ENCODE measurements around the gene DGKH.
A peak's percentile ranks its signal among the peaks of the same experiment; 100 is the strongest.
"Not testable (repeated sequence)": the region's sequence is repeated elsewhere in the genome, so short reads cannot be mapped to it uniquely, and the experiment has no call there.

Gene DGKH

DNA sequence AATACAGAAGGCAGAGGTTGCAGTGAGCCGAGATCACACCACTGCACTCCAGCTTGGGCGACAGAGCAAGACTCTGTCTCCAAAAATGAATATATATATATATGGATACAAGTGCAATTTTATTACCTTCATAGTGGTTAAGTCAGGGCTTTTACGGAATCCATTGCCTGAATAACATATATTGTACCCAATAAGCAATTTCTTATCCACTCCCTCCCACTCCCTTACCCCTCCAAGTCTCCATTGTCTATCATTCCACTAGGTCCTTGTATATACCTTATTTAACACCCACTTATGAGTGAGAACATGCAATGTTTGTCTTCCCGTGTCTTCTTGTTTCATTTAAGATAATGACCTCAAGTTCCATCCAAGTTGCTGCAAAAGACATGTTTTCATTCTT lies 175.2 kb downstream of the DGKH start:
- peaks cover 28% of the 10 kb centered on the region for H3K36me3 Mint-ChIP-seq
- H3K27me3 Mint-ChIP-seq, result no peaks in the 10 kb centered on the region
- no peaks in the 10 kb centered on the region for H3K9me3 Mint-ChIP-seq (ENCODE audit: low read depth)
- H3K27ac Mint-ChIP-seq, result no peak overlapping the region
- no peak overlapping the region for H3K4me3 Mint-ChIP-seq
- no peaks in the 10 kb centered on the region for H3K4me1 Mint-ChIP-seq (ENCODE audit: low read depth)

DNA sequence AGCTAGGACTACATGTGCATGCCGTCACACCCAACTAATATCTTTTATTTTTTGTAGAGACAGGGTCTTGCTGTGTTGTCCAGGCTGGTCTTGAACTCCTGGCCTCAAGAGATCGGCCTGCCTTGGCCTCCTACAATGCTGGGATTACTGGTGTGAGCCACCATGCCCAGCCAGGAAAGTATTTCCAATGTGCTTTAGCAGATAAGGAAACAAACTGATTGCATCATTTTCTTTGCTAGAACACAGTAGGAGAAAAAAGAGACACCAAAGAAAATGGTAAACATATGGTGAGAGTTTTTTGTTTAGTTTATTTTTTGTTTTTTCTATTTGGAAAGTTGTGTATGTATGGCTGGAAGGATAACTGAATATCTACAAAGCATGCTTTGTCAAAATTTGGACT lies 176.6 kb downstream of the DGKH start:
- H3K36me3 Mint-ChIP-seq, result peaks cover 34% of the 10 kb centered on the region

DNA sequence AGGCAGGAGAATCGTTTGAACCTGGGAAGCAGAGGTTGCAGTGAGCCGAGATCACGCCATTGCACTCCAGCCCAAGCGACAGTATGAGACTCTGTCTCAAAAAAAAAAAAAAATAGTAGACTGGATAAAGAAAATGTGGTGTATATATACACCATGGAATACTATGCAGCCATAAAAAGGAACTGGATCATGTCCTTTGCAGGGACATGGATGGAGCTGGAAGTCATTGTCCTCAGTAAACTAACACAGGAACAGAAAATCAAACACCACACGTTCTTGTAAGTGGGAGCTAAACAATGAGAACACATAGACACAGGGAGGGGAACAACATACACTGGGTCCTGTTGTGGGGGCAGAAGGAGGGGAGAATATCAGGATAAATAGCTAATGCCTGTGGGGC lies 178.3 kb downstream of the DGKH start:
- H3K4me1 Mint-ChIP-seq (ENCODE audit: low read depth); H3K9me3 Mint-ChIP-seq (ENCODE audit: low read depth); H3K27me3 Mint-ChIP-seq; H3K4me3 Mint-ChIP-seq; H3K27ac Mint-ChIP-seq: not testable (repeated sequence)
- peaks cover 26% of the 10 kb centered on the region for H3K36me3 Mint-ChIP-seq

More for the DNA sequence above, 176.6 kb downstream of the DGKH start:
- H3K27me3 Mint-ChIP-seq, result no peaks in the 10 kb centered on the region
- H3K4me1 Mint-ChIP-seq (ENCODE audit: low read depth), result no peaks in the 10 kb centered on the region
- H3K4me3 Mint-ChIP-seq, result no peak overlapping the region
- no peak overlapping the region for H3K27ac Mint-ChIP-seq
- no peaks in the 10 kb centered on the region for H3K9me3 Mint-ChIP-seq (ENCODE audit: low read depth)

DNA sequence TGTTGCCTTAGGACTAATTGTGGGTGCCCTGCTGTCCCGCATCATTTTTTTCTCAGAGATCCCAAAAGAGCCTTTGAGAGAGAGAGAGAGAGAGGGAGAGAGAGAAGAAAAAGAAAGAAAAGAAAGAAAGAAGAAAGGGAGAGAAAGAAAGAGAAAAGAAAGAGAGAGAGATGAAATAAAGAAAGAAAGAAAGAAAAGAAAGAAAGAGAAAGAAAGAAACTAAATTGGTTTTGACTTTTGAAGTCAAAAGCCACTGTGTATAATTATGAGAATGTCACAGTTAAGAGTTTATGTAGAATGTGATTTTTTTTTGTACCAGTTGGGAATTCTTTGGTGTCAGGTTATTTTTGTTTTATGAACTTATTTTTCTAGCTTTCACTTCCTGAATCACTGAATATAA lies 180.1 kb downstream of the DGKH start:
- no peaks in the 10 kb centered on the region for H3K4me1 Mint-ChIP-seq (ENCODE audit: low read depth)
- H3K27me3 Mint-ChIP-seq, result no peaks in the 10 kb centered on the region
- peak overlapping the region; percentile 16 for H3K27ac Mint-ChIP-seq
- H3K36me3 Mint-ChIP-seq, result peaks cover 23% of the 10 kb centered on the region
- H3K4me3 Mint-ChIP-seq, result no peak overlapping the region
- no peaks in the 10 kb centered on the region for H3K9me3 Mint-ChIP-seq (ENCODE audit: low read depth)

DNA sequence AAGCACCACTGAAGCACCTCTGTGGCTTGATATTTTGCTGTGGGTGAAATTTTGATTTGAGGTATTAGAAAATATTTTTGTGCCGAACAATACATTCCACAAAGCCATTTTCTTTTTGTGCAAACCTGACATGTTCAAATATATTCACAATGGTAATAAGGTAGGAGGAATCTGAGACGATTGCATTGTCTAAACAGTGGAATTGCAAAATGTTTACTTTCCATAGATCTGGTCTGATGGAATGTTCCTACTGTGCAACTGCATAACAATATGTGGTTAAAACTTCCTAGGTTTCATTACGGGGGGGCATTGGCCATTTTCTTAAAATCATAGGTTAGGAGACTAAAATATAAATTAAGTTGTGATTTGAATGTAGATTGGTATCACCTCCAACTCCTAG lies 180.8 kb downstream of the DGKH start:
- no peak overlapping the region for H3K4me3 Mint-ChIP-seq
- no peaks in the 10 kb centered on the region for H3K9me3 Mint-ChIP-seq (ENCODE audit: low read depth)
- no peaks in the 10 kb centered on the region for H3K4me1 Mint-ChIP-seq (ENCODE audit: low read depth)
- peaks cover 21% of the 10 kb centered on the region for H3K36me3 Mint-ChIP-seq
- H3K27me3 Mint-ChIP-seq, result no peaks in the 10 kb centered on the region
- H3K27ac Mint-ChIP-seq, result no peak overlapping the region

DNA sequence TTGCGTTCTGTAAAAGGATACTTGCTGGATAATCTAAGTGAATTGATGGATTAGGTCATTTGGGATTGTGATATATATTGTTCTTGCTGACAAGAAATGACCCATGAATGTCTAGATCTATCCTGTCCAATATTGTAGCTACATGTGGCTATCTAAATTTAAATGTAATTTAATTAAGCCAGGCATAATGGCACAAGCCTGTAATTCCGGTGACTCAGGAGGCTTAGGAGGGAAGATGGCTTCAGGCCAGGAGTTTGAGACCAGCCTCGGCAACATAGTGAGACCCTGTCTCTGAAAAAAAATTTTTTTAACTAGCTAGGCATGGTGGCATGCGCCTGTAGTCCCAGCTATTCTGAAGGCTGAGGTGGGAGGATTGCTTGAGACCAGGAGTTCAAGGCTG lies 184.2 kb downstream of the DGKH start:
- Mint-ChIP-seq H3K9me3 (ENCODE audit: low read depth) (no peaks in the 10 kb centered on the region), H3K36me3 (peaks cover 12% of the 10 kb centered on the region), H3K27me3 (no peaks in the 10 kb centered on the region), H3K4me1 (ENCODE audit: low read depth) (no peaks in the 10 kb centered on the region), H3K4me3 (no peak overlapping the region), H3K27ac (no peak overlapping the region)

DNA sequence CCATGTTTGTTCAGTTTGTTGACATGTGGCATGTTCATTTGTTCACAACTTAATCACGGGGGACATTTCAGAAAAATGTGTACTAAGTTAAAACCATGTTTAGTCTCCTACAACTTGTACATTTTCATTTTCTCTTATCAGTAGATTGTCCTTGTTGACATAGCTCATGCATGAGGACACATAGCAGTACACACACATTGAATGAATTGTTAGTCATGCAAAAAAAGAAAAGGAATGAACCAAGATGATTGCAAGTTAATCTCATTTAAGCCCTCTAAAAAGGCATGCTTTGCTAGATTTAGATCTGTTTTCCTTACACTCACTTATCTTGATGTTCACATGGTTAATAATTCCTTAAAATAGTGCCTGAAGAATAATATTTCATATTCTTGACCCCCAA lies 185.3 kb downstream of the DGKH start:
- no peaks in the 10 kb centered on the region for H3K27me3 Mint-ChIP-seq
- H3K36me3 Mint-ChIP-seq, result peaks cover 12% of the 10 kb centered on the region
- H3K9me3 Mint-ChIP-seq (ENCODE audit: low read depth), result no peaks in the 10 kb centered on the region
- no peaks in the 10 kb centered on the region for H3K4me1 Mint-ChIP-seq (ENCODE audit: low read depth)
- H3K4me3 Mint-ChIP-seq, result no peak overlapping the region
- no peak overlapping the region for H3K27ac Mint-ChIP-seq

DNA sequence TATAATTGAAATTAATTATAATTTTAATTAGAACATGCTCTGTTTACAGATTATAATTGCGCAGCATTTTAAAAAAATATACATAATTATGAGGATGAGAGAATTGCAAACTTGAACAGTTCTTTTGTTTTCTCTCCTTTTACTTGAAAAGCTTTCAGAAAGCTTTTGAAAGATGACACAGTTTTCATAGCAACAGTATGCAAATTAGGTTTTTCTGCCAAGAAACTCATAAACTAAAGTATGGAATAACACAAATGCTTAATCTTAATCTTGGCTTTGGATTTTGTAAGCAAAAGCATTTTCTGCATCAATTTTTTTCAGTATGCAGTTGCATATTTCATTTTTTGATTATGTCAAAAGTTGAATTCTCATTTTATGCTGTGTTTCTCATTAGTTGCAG lies 190.7 kb downstream of the DGKH start:
- no peak overlapping the region for H3K4me3 Mint-ChIP-seq
- H3K4me1 Mint-ChIP-seq (ENCODE audit: low read depth), result no peaks in the 10 kb centered on the region
- H3K36me3 Mint-ChIP-seq, result peaks cover 9% of the 10 kb centered on the region
- no peaks in the 10 kb centered on the region for H3K27me3 Mint-ChIP-seq
- no peak overlapping the region for H3K27ac Mint-ChIP-seq
- no peaks in the 10 kb centered on the region for H3K9me3 Mint-ChIP-seq (ENCODE audit: low read depth)

DNA sequence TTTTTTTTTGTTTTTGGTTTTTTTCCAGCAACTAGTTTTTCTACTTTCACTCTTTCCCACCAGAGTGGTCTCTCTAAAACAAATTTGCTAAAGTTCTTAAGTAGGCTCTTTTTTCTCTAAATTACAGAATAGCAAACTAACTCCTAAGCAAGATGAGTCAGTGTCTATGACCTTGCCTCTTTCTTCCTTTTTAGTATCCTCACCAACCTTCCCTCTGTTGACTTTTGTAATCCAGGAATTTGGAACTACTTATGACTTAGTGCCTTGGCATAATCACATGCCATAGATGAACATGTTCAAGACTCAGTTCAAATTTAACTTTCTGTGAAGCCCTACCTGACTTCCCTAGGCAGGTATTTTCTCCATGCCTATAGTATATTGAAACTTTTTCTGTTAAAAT lies 191.2 kb downstream of the DGKH start:
- H3K9me3 Mint-ChIP-seq (ENCODE audit: low read depth), result no peaks in the 10 kb centered on the region
- H3K36me3 Mint-ChIP-seq, result peaks cover 9% of the 10 kb centered on the region
- no peaks in the 10 kb centered on the region for H3K4me1 Mint-ChIP-seq (ENCODE audit: low read depth)
- no peaks in the 10 kb centered on the region for H3K27me3 Mint-ChIP-seq
- H3K4me3 Mint-ChIP-seq, result no peak overlapping the region
- no peak overlapping the region for H3K27ac Mint-ChIP-seq

DNA sequence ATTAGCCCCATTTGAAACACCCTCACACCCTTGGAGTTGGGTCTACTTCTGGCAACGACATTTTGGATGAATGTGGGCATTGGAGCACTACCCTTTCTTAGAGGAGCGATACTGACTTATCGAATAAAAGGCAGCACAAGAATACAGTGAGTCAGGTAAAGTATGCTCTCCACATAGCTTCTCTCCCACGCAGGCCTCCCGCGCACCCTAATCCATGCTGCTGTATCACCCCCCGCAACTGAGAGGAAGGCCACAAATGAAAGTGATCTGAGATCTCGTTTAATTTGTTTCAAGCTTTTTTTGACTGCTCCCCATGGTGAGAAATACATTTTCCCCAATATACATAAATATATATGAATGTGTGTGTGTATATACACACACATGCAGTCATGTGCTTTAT lies 198.1 kb downstream of the DGKH start:
- H3K9me3 Mint-ChIP-seq (ENCODE audit: low read depth), result no peaks in the 10 kb centered on the region
- H3K4me1 Mint-ChIP-seq (ENCODE audit: low read depth), result no peaks in the 10 kb centered on the region
- no peak overlapping the region for H3K27ac Mint-ChIP-seq
- H3K4me3 Mint-ChIP-seq, result no peak overlapping the region
- H3K36me3 Mint-ChIP-seq, result peaks cover 9% of the 10 kb centered on the region
- H3K27me3 Mint-ChIP-seq, result no peaks in the 10 kb centered on the region

DNA sequence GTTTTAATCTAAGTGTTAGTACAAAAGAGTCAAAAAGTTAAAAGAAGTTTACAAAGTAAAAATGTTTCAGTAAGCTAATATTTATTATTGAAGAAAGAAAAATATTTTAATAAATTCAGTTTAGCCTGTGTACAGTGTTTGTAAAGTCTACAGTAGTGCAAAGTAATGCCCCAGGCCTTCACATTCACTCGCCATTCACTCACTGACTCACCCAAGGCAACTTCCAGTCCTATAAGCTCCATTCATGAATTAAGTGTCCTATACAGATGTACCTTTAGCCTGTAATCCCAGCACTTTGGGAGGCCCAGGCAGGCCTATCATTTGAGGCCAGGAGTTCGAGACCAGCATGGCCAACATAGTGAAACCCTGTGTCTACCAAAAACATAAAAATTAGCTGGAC lies 199.4 kb downstream of the DGKH start:
- Mint-ChIP-seq H3K9me3 (ENCODE audit: low read depth) (no peaks in the 10 kb centered on the region), H3K36me3 (peaks cover 6% of the 10 kb centered on the region), H3K27ac (no peak overlapping the region), H3K4me3 (no peak overlapping the region), H3K27me3 (no peaks in the 10 kb centered on the region), H3K4me1 (ENCODE audit: low read depth) (no peaks in the 10 kb centered on the region)

DNA sequence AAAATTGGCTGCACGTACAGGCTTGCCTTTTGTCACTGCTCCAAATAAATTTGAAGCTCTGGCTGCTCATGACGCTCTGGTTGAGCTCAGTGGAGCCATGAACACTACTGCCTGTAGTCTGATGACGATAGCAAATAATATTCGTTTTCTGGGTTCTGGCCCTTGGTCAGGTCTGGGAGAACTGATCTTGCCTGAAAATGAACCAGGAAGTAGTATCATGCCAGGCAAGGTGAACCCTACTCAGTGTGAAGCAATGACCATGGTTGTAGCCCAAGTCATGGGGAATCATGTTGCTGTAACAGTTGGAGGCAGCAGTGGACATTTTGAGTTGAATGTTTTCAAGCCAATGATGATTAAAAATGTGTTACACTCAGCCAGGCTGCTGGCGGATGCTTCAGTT lies 207.4 kb downstream of the DGKH start:
- Mint-ChIP-seq H3K9me3 (ENCODE audit: low read depth) (no peaks in the 10 kb centered on the region), H3K27ac (no peak overlapping the region), H3K27me3 (no peaks in the 10 kb centered on the region), H3K4me3 (no peak overlapping the region), H3K36me3 (peaks cover 4% of the 10 kb centered on the region), H3K4me1 (ENCODE audit: low read depth) (peaks cover 8% of the 10 kb centered on the region)

DNA sequence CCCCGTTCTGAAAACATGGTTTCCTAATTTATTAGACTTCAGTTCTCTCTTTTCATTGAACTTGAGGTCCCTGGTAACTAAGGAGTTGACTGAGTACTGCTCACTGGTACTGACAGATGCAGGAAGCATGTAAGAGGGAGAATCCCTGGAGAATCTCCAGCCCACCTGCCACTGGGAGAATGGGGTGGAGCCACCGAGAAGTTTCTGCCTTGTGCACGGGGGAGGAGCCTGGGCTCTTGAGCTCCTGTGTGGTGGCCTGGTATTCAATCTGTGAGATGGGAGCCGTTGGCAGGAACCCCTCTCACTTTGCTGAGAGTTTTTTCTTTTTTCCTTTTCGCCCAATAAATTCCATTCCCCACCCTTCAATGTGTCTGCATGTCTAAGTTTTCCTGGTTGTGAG lies 210.3 kb downstream of the DGKH start:
- no peaks in the 10 kb centered on the region for H3K9me3 Mint-ChIP-seq (ENCODE audit: low read depth)
- H3K4me3 Mint-ChIP-seq, result no peak overlapping the region
- H3K4me1 Mint-ChIP-seq (ENCODE audit: low read depth), result peaks cover 8% of the 10 kb centered on the region
- no peaks in the 10 kb centered on the region for H3K27me3 Mint-ChIP-seq
- no peak overlapping the region for H3K27ac Mint-ChIP-seq
- peaks cover 4% of the 10 kb centered on the region for H3K36me3 Mint-ChIP-seq

DNA sequence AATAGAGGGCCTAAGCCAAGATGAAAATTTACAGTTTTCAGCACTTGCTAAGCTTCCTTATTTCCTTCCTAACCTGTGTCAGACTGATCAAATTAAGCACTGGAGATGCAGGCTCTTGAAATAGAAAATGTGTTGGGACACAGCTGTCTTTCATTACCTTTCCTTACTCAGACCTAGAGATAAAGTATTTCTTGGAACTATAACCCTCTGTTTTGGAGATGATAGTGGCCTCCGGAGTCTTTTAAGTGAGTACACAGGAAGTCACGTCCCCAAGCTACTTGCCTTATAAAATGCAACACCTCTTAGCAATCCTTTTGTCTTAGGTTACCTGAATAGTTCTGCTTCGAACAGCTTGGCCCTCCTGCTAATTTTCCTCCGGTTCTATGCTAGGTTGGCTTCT lies 211.1 kb downstream of the DGKH start:
- Mint-ChIP-seq H3K4me3 (no peak overlapping the region), H3K27me3 (no peaks in the 10 kb centered on the region), H3K27ac (no peak overlapping the region), H3K4me1 (ENCODE audit: low read depth) (peaks cover 8% of the 10 kb centered on the region), H3K9me3 (ENCODE audit: low read depth) (no peaks in the 10 kb centered on the region), H3K36me3 (peaks cover 4% of the 10 kb centered on the region)

DNA sequence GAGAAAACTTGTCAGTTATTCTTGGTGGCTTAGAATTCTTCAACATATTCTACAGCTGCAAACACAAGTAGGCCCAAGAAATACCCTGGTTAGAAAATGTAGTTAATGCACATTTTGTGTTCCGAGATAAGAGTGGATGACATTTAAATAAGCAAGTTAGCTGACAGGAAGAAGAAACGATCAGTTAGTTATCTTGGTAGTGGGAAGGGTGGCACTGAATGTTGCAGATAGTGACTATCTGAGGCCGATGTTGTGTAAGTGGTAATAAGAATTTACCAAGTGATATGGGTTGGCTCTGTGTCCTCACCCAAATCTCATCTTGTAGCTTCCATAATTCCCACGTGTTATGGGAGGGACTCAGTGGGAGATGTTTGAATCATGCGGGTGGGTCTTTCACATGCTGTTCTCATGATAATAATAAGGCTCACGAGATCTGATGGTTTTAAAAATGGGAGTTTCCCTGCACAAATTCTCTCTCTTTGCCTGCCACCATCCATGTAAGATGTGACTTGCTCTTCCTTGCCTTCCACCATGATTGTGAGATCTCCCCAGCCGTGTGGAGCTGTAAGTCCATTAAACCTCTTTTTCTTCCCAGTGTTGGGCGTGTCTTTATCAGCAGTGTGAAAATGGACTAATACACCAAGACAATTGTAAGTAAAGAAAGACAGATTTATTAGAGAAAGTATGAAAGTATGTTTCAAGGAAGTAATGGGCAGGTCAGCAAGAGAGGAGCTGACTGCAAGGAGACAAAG lies 212.6 kb downstream of the DGKH start:
- H3K4me1 Mint-ChIP-seq (ENCODE audit: low read depth), result peaks cover 8% of the 10 kb centered on the region
- H3K9me3 Mint-ChIP-seq (ENCODE audit: low read depth), result no peaks in the 10 kb centered on the region
- no peak overlapping the region for H3K4me3 Mint-ChIP-seq
- H3K27ac Mint-ChIP-seq, result no peak overlapping the region
- no peaks in the 10 kb centered on the region for H3K27me3 Mint-ChIP-seq
- H3K36me3 Mint-ChIP-seq, result peaks cover 4% of the 10 kb centered on the region

DNA sequence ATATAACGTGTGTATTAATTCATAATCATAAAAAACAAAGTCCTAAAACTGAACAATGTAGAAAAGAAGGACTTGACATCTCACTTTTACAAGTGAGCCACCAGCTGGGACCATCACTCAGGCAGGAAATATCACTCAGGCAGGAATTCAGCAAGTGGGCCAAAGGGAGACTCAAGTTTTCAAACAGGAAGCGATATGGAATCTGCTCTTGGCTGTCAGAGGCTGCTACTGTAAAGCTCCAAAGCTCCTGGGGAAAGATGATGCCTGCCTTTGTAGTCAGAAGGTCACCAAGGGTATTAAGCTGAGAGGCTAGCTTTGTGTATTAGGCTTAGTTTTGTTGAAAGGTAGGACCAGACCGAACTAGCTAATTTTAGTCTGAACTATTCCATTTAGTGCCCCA lies 218.0 kb downstream of the DGKH start:
- no peak overlapping the region for H3K4me3 Mint-ChIP-seq
- no peaks in the 10 kb centered on the region for H3K36me3 Mint-ChIP-seq
- H3K27ac Mint-ChIP-seq, result no peak overlapping the region
- H3K27me3 Mint-ChIP-seq, result no peaks in the 10 kb centered on the region
- H3K4me1 Mint-ChIP-seq (ENCODE audit: low read depth), result peaks cover 13% of the 10 kb centered on the region
- no peaks in the 10 kb centered on the region for H3K9me3 Mint-ChIP-seq (ENCODE audit: low read depth)
